Erythroblast (primary cell): ENCODE results near the gene NDUFA3.

Experiments used
- GATA1 ChIP-seq: IDR thresholded peaks from 2 replicates; pipeline ENCODE4 v1.6.1; 2011; ENCODE audit warnings: low read depth, mild to moderate bottlenecking, control low read depth, low read length, moderate library complexity
- POLR2A ChIP-seq: IDR thresholded peaks from 2 replicates; pipeline ENCODE4 v1.6.1; 2011; ENCODE audit warnings: mild to moderate bottlenecking, low read length

GRCh38 chr19:54136864-54137698 is 34.4 kb downstream of the NDUFA3 start:
- TF ChIP-seq POLR2A (peak; percentile 59), GATA1 (no peak)
